HG03432 (cell line): Measurements from ENCODE around the gene COQ7.

ENCODE experiments used
- ATAC-seq: cut with Tn5 transposase; IDR thresholded peaks from one replicate; pipeline ENCODE4 v1.9.1; 2021; ENCODE audit warnings: mild to moderate bottlenecking, moderate library complexity; ENCODE audit not compliant: unreplicated experiment

Gene COQ7

DNA sequence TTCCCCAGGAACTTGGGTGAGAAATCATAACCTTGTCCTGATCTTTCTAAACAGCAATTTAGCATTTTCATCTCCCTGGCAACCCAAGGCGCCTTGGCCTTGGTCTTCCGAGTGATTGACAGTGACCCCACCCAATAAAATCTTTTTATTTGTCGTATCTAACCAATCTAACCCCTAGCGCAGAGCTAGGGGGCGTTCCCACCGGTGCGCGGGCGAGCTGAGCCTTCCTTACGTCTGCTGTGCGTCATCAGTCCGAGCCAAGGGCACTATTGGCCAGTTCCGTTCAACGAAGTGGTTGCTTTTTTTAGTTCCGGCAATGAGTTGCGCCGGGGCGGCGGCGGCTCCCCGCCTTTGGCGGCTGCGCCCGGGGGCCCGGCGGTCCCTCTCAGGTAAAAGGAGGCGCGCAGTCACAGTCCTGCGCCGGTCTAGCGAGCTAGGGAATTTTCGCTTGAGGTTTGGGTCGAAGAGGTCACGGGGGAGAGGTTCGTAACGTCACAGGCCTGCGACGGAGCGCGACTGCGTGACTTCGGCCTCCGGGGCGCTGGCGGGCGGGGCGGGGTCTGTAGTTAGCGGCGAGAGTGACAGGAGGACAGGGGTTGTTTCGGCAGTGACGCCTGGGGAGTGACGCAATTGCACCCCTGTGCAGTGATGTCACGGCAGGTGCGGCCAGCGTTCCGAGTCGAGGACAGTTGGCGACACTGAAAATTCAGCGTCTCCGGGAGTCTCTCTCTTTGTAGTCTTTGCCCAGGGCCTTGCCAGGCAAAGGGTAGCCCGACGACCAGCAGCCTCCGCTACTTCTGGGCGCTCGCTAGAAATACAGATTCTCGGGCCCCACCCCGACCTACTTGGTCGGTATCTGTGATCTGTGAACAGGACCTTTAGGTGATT is at the start of gene COQ7:
COQ7 (plus strand) TSS at position 266 of the 888 bp plus-strand sequence; CDS start at position 317, 51 bp downstream.
- peak; percentile 90 for ATAC-seq

DNA sequence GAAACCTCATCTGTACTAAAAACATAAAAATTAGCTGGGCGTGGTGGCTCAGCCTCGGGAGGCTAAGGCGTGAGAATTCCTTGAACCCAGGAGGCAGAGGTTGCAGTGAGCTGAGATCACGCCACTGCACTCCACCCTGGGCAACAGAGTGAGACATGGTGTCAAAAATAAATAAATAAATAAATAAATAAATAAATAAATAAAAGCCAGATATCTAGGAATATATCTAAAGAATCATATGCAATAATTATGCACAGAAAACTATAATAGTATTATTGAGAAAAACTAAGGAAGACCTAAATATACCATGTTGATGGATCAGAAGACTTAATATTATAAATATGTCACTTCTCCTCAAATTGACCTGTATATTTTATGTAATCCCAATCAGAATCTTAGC is 46.7 kb upstream of the COQ7 start:
- ATAC-seq = no peak

DNA sequence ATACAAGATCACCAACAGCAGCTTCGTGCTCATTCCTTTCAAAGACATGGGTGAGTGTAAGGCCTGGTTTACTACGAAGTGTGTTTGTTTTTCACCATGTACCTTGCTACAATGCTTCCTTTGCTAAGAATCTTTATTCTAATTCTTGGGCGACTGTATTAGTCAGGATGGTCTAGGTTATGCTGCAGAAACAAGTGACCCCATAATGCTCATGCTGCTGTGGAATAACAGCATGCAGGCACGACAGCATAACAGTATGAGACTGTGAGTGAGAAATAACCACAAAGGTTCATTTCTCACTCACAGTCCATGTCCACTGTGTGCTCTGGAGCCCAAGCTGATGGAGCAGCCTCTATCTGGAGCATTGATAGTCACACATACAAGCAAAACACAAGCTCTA is 45.7 kb upstream of the COQ7 start:
- ATAC-seq = no peak

DNA sequence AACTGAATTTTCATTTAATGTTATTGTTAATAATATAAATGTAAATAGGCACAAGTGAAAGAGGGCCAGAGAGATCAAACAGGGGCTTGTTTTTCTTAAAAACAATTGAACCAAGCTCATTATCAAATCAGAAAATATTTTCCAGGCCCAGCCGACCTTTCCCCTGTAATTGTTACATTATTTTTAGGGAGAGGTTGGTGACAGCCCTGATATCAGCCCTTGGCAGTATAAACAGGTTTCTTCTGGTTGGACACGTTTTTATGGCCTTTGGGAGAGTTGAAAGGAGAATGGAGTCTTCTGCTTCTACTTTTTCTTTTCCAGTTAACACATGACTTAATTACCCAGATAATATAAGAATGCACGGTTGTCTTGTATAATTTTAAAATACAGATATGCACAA is 40.0 kb upstream of the COQ7 start:
- ATAC-seq = no peak

DNA sequence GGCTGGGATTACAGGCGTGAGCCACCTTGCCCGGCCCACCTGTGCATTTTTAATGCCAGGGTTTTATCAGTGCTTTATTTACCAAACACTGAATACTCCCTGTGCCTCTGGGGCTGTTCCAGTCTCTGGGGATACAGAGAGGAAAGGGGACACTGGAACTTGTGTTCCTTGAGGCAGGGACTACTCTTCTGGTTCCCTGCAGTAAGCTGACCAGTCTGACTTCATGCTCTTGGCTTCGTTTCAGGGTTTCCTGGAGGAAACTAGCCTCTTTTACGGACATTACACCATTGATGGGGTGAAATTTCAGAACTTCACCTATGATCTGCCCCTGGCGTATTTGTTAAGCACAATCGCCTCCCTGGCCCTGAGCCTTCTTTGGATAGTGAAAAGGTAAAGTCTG is 37.4 kb upstream of the COQ7 start:
- no peak for ATAC-seq

DNA sequence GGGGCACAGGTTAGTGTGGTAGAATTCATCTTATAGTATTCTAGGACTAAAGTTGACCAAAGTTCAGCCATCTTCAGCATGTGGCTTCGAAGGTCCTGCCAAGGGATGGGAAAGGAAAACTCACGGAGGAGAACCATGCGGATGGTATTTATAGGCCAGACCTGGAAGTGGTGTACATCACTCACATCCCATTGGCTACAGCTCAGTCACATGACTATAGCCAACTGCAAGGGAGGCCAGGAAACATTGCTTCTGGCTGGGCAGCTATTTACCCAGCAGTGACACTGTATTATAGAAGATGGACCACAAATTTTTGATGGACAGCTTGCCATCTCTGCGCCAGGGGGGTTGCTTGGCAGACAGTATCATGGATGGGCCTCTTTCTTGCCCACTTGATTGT is 35.7 kb upstream of the COQ7 start:
- no peak for ATAC-seq

DNA sequence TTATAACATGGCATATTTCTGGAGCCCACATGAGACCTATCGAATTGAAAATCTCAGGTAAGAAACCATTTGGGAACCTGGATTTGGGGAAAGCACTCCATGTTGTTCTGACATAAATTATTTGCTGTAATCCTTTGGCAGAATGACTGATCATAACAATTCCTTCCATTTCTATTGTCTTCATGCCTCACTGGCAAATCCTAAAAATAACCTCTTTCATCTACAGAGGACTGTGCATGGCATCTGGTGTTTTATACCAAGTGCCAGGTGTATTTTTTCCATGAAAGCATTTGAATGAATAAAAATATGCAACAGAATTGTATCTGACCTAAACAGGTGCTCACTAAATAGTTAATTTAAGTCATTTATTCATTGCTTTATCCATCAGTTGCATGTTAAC is 33.7 kb upstream of the COQ7 start:
- ATAC-seq = no peak

DNA sequence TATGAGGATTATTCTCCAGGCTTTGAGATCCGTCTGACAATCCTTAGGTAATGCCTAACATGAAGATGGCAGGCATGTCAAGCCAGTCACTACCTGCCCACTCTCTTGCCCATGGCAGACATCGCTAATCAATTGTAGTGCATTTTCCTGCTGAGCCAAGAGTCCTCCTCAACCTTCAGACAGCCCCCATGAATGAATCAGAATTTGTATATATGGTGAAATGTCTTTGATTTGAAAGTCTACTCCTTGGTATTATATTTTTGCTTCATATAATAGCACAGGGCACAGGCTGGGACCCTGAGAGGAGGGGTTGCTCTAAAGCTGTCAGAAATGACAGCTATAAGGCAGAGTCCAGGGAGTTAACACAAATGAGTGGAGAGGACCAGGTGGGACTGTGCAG is 27.0 kb upstream of the COQ7 start:
- no peak for ATAC-seq

DNA sequence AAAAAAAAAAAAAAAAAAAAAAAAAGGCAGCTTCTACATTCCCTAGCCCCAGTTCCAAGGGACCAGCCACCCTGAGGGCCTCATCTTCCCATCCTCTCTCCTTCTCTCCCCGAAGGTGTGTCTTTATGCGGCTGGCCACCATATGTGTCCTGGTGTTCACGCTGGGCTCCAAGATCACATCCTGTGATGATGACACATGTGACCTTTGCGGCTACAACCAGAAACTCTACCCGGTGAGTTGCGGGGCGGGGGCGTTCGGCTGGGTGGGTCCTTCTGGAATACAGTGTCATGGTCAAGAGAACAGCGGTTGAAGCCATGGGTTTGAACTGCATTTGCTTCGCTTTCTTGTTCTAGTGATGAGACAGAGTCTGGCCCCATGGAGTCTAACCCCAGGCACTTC is 22.6 kb upstream of the COQ7 start:
- no peak for ATAC-seq

DNA sequence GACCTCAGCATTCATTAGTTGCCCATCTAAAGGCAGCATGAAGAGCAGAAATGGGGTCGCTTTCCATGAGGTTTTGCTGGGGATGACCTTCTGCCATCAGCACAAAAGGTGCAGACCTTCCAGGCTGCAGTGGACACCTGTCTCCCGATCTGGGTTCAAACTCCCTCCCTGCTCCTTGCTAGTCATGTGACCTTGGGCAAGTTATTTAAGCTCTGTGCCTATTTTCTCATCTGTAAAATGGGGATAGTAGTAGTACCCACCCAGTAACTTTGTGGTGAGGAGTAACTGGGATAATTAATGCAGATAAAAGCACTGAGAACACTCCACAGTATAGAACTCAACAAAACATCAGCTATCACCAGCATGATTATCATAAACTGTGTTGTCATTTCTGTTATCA is 21.4 kb upstream of the COQ7 start:
- no peak for ATAC-seq

DNA sequence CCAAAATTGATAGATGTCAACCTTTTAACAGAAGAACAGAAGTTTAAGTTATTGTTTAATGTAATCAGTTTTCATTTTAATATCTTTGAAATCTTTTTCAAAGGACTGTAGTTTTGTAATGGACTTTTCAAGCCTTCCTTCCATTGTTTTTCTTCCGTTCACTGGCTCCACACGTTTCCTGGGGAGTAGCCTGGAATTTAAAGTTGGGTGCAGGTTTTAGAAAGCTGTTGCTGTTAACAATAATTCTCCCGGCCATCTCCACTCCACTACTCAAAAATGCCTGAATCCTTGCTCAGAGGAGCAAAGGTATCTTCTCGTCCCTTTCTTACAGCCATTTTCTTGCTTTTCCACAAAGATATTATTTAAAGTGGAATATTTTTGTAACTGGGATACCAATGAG is 4.7 kb upstream of the COQ7 start:
- ATAC-seq = no peak

DNA sequence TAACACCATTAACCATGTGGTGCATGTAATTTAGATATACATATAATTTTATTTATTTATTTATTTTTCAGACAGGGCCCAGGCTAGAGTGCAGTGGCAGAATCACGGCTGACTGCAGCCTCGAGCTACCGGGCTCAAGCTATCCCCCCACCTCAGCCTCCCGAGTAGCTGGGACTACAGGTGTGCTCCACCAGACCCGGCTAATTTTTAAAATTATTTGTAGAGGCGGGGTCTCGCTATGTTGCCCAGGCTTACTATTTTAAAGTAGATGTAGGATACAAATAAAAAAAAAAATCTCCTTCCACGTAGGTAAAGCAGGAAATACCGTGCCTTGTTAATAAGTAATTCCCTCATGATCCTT is 446 bp upstream of the COQ7 start:
- no peak for ATAC-seq

DNA sequence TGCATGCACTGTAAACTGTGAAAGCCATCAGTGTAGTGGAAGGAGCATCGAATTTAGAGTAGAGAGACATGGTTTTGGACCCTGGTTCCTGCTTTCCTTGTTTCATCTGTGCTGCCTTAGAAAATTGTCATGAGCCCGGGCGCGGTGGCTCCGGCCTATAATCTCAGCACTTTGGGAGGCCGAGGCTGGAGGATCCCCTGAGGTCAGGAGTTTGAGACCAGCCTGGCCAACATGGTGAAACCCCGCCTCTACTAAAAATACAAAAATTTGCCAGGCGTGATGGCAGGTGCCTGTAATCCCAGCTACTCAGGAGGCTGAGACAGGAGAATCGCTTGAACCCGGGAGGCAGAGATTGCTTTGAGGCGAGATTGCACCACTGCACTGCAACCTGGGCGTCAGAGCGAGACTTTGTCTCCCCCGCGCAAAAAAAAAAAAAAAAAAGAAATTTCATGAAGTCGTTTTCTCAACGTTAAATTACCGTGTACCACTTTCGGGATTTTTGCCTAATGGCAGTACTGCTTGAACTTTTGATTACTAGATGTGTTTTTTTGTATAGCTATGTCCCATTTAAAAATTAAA is 912 bp downstream of the COQ7 start:
- ATAC-seq = no peak

DNA sequence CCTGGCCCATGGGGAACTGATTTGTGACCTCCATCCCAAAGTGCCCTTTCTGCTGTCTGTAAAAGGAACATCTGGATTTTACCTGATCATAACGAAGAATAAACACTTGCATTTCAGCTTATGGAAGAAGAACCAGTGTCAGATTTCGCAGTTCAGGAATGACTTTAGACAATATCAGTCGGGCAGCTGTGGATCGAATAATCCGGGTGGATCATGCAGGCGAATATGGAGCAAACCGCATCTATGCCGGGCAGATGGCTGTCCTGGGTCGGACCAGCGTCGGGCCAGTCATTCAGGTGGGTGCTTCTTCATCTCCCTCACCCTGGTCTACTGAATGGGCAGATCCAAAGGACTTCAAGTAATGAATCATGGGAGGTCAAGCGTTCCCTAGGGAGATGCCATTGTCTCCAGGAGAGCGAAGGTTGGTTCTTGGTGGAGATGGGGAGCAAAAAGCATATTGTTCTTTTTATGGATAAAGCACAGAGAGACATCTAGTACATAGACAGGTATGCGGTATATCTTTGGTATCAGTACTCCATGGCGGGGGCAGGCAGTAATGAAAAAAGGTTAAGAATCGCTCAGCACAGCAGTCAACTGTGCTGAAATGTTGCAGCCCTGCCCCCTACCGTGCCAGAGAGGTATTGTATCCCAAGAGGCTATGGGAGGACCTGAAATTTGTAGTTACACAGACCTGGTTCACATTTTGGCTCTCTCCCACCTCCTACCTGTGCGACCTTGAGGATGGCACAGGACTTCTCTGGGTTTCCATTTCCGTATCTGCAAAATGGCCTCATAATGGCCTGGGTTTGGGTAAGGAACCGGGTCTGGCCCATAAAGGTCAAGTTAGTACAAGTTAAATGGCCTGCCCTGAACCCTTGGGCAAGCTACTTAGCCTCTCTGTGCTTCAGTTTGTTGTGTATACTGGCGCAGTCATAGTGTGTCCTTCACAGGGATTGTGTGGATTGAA is 4.7 kb downstream of the COQ7 start:
- no peak for ATAC-seq

DNA sequence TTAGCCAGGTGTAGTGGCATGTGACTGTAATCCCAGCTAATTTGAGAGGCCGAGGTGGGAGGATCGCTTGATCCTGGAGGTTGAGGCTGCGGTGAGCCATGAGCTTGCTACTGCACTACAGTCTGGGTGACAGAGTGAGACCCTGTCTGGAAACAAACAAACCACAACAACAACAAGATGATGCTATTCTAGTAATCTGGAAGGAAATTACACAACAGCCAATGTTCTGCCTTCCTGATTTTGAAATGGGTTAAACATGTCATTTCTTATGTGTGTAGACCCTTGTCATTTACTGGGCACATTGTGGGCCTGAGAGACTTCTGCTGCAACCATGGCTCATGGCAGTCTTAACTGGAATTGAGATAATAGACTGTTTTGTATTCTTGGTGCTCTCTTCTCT is 5.9 kb downstream of the COQ7 start:
- no peak for ATAC-seq

DNA sequence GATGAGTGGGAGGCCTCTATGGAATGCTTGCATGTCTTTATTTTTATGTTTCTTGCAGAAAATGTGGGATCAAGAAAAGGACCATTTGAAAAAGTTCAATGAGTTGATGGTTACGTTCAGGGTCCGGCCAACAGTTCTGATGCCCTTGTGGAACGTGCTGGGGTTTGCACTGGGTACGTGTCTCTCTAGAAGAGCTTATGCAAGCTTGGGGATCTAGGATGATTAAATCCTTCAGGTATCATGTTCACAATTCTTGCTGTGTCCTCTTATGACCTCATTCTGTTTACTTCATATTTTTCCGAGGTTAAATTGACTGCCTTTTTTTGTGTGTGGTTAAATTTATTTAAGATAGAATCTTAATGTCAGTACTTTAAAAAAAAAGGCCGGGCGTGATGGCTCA is 6.4 kb downstream of the COQ7 start:
- no peak for ATAC-seq

DNA sequence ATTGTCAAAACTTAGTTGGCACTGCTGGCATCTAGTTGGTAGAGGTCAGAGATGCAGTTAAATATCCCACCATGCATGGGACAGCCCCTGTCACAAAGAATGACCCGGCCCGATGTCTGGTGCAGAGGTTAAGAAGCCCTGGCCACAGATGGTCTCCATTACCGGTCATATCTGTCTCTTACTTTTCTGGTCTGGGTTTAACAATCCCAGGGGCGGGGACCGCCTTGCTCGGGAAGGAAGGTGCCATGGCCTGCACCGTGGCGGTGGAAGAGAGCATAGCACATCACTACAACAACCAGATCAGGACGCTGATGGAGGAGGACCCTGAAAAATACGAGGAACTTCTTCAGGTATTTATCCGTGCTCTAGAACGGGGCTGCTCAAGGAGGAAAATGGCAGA is 8.1 kb downstream of the COQ7 start:
- no peak for ATAC-seq

DNA sequence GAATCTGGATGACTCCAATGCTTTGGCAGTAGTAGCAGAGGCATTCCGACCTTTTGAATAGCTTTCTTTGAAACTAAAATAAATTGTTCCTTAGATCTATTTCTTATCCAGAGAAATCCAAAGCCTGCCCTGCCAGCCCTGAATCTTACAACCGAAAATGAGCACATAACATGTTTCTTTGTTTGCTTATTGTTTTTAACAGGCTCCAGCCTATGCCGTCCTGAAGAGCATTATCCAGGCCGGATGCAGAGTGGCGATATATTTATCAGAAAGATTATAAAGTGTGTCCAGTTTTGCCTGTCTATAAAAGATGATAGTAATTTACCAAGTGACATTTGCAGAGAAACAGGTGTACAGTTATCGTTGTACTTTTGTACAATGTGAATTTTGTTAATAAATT is 10.5 kb downstream of the COQ7 start:
- ATAC-seq = no peak

DNA sequence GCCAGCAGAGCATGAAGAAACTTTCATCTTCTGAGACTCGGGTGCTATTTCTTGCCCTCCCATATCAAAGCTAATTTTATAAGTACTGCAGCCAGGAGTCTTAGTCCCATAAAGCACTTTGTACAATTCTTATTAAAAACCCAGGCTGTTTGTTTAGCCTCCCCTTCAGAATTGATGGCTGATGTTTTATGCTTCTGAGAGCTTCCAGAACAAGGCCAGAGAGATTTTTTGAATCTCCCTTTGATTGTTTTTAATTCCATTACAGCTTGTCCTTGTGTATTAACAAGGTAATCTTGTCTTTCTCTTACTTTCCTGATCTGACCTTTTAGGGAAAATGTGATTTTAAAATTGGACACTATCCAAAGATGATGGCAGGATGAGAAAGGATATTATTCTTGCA is 16.3 kb downstream of the COQ7 start:
- ATAC-seq = no peak

DNA sequence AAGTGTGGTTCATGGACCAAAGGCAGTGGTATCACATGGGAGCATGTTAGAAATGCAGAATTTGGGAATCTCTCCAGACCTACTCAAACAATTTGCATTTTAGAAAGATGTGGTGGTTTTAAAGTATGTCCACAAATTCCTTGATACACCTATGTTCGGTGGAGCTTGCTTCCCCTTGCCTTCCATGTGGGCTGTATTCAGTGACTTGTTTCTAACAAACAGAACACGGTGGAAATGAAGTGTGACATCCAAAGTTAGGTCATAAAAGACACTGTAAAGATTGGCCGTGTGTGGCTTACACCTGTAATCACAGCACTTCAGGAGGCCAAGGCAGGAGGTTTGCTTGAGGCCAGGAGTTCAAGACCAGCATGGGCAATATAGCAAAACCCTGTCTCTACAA is 16.7 kb downstream of the COQ7 start:
- ATAC-seq = no peak

DNA sequence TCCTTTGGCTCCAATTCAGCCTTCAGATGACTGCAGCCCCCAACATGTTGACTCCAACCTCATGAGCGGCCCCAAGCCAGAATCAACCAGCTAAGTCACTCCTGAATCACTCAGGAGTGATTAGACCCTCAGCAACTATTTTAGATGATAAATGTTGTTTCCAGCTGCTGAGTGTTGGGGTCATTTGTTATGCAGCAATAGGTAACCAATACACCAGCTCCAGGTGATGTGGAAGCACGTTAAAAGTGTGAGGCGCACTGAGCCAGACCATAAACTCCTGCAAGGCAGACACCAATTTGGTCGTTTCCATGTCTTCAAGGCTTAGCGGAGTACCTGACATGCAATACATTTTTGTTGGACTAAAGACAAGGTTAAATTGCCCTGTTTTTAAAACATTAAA is 17.5 kb downstream of the COQ7 start:
- ATAC-seq = no peak
